ENCODE data around the gene AP3B1.

Gene AP3B1

DNA sequence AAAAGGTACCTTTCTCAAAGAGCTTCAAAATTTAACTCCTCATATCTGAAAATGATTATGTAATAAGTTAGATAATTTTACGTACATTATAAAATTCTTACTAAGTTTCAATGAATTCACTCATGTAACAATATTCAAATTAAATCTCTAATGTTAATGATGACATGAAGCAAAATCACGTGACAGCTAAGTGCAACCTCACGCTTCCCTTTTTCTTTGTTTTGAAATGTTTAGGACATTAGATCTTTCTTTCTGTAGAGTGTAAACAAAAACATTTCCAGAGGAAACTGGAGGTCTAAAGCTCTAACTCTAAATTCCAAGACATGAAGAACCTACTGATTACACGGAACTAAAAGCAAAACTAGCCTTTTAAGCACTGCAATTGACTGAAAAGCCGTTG, 291.0 kb downstream of the AP3B1 start:
- H3K27ac ChIP-seq, result no peak overlapping the region
- TF ChIP-seq, protein P1, sequence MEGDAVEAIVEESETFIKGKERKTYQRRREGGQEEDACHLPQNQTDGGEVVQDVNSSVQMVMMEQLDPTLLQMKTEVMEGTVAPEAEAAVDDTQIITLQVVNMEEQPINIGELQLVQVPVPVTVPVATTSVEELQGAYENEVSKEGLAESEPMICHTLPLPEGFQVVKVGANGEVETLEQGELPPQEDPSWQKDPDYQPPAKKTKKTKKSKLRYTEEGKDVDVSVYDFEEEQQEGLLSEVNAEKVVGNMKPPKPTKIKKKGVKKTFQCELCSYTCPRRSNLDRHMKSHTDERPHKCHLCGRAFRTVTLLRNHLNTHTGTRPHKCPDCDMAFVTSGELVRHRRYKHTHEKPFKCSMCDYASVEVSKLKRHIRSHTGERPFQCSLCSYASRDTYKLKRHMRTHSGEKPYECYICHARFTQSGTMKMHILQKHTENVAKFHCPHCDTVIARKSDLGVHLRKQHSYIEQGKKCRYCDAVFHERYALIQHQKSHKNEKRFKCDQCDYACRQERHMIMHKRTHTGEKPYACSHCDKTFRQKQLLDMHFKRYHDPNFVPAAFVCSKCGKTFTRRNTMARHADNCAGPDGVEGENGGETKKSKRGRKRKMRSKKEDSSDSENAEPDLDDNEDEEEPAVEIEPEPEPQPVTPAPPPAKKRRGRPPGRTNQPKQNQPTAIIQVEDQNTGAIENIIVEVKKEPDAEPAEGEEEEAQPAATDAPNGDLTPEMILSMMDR (conservative IDR thresholded peaks at IDR 0.05), result no peak

DNA sequence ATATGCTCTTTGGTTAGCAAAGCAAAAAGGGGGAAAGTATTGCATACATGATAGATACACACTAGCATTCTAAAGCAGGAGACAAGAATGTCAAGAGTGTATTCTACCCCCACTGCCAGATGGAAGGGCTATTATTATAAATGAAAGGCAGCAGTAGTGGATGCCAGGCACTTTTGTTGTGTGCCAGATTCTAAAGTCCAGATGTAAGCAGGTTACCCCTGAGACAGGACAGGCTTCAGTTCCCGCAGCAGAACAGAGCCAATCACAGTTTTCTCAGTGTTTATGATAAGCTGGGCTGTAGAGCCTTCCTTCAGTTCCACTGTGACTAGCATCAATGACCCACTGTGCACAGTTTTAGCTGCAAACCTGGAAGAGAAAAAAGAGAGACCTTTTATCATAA, 291.8 kb downstream of the AP3B1 start:
- H3K27ac ChIP-seq, result no peak overlapping the region
- TF ChIP-seq, protein P1 (conservative IDR thresholded peaks at IDR 0.05), result no peak

DNA sequence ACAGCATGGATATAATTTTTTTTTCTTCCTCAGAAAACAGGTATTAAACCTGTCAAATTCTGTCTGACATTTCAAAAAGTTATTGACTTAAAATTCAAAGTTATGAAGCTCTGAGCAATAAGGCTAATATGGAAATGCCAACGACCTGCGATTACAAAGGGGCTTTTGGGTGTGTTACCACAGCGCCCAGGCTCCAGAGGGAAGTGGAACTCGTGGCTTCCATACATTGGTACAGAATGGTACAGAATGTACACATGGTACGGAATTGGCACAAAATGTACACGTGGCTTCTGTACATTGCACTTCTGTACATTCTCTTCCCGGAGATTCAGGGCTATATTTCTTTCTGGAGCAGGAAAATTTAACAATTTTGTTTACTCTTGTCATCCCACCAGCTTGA, 293.3 kb downstream of the AP3B1 start:
- no peak overlapping the region for H3K27ac ChIP-seq
- TF ChIP-seq, protein P1 (conservative IDR thresholded peaks at IDR 0.05), result no peak

DNA sequence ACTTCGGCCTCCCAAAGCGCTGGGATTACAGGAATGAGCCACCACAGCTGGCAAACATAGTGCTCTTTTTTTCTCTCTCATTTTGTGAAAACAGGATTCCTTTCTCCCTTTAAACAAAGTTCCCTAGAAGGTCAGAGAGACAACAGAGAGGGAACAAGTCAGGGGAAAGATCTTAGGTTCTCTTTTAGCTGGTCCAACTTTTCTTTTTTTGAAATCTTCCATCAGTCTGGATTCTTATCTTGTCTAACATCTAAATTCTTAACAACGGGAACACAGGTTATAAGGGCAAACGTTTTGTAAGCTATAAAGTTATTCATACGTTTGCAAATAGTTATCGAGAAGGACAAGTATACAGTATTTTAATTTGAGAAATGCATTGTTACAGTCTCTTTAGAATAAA, 294.3 kb downstream of the AP3B1 start:
- TF ChIP-seq, protein P1 (conservative IDR thresholded peaks at IDR 0.05), result no peak
- no peak overlapping the region for H3K27ac ChIP-seq

DNA sequence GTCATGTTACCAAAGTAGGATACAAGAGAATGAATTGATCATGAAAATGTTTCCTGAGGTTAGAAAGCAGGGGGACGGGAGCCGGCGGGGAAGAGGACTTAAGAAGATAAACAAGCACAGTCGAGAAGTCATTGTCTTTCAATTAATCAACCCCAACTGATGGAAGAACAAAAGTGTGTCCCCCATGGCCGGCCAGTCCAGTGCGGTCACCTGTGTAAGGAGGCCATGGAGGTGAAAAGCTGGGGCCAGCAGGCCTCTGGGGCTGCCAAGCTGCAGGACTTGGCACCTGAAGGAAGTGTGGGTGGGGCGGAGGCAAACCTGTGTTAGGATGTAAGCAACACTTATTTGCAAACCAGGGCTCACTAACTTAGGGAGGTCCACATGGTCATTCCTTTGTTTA, 295.1 kb downstream of the AP3B1 start:
- H3K27ac ChIP-seq, result no peak overlapping the region
- TF ChIP-seq, protein P1 (conservative IDR thresholded peaks at IDR 0.05), result no peak

DNA sequence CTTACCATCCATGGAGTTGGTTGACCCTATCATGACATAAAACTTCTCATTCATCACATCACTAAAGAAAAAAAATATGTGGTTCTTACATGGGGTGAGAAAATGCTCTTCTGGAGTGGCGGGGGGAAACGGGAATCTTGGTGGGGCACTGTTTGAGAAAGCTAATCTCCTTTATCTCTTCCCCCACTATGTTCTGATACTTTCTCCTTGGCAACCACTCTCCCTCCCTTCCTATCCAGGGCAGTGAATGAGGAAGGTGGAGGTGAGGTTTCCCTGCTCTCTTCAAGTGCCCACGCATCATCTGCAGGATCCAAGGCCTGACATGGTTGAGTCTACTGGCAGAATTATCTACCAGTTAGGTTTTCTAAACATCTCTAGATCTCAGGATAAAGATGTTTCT, 297.6 kb downstream of the AP3B1 start:
- H3K27ac ChIP-seq, result no peak overlapping the region
- TF ChIP-seq, protein P1 (conservative IDR thresholded peaks at IDR 0.05), result no peak

DNA sequence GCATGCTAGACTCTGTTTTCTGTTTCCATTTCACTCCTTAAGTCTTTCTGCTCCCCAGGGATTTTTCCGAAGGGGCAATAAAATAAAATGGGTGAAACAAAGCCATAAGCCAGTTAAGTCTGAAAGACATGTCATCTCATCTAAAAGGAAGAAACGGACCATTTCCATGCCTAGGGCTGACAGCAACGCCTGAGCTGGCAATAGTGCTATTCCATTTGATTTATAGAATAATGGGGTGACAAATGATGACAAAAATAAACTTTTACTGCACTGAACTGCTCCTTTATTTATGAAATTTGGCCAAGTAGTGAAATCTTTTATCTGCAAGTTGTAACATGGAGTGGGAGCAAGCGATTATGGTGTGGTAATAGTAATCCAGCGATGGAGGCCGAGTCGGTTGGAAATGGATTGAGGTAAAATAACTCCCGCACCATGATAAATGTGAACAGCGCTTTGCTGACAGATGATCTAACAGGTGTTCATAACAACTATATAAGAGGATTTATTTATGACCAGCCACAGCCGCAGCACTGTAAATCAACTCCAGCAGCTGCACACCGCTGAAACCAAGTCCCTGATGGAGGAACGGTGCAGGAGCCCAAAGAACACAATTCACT, 298.6 kb downstream of the AP3B1 start:
- H3K27ac ChIP-seq, result no peak overlapping the region
- TF ChIP-seq, protein P1 (conservative IDR thresholded peaks at IDR 0.05), result no peak
